Testis (tissue), 3 donors: ENCODE measurements around the gene NEAT1. TPM values are rescaled to one million over a fixed set of nuclear protein-coding genes. Genes with fewer than 3 reads are reported as not detected.
A peak's percentile ranks its signal among the peaks of the same experiment; 100 is the strongest.

Experiments used
- DNase-seq: peaks from one replicate; pipeline ENCODE4 v3.0.0-alpha.2; 2019
- H3K27ac ChIP-seq, 2 donors: fragments of 200-600 bp; sonication (generic); one replicate each; pipeline ENCODE4 v1.5.1; 2019
- H3K27me3 ChIP-seq: fragments of 200-600 bp; sonication (generic); one replicate; pipeline ENCODE4 v1.5.1; 2019
- H3K36me3 ChIP-seq: fragments of 200-600 bp; sonication (generic); one replicate; pipeline ENCODE4 v1.5.1; 2017; ENCODE audit warnings: low read depth; ENCODE audit errors: missing control alignments
- H3K4me1 ChIP-seq: fragments of 200-600 bp; sonication (generic); one replicate; pipeline ENCODE4 v1.5.1; 2019
- H3K4me3 ChIP-seq, 2 donors: fragments of 200-600 bp; sonication (generic); one replicate each; pipeline ENCODE4 v1.5.1; 2017 to 2019
- H3K9me3 ChIP-seq: fragments of 200-600 bp; sonication (generic); one replicate; pipeline ENCODE4 v1.5.1; 2017
- CTCF ChIP-seq, 3 experiments: fragments of 450-650 bp in 2 of 3; fragments of 200-600 bp in 1 of 3; sonication (generic) in 1 of 3; IDR thresholded peaks; one replicate each; pipeline ENCODE4 v1.5.1; 2016 to 2019; ENCODE audit warnings: antibody characterized with exemption in 3 of 3, mild to moderate bottlenecking in 2 of 3, moderate library complexity in 1 of 3
- POLR2A ChIP-seq: fragments of 450-650 bp; IDR thresholded peaks from one replicate; pipeline ENCODE4 v1.6.1; 2017; ENCODE audit warnings: antibody characterized with exemption, mild to moderate bottlenecking, moderate library complexity
- WGBS, 2 donors: methylation state at CpG; one replicate each; pipeline ENCODE4 v1.1.5; 2018; 5-methylcytosine and 5-hydroxymethylcytosine counted together
- intact Hi-C: fragments of 100-400 bp; cut with DNase I; formaldehyde crosslinking; loops from one replicate; pipeline ENCODE4 v1.15.1; 2023; ENCODE audit warnings: low total_unique reads
- polyA plus RNA-seq: library from polyadenylated mRNA; stranded (reverse); fragments of 350-450 nt; fragmentation: Illumina TruSeq; extraction: RNeasy Lipid Tissue Mini Kit (QIAGEN cat#74804); gene quantifications from one replicate; pipeline ENCODE4 v1.2.3, GENCODE V29; 2014; ENCODE audit warnings: low read depth, low replicate concordance; ENCODE audit not compliant: insufficient read depth
- total RNA-seq, 2 donors: library from RNA; depleted of rRNA; stranded (reverse); fragments of >200 nt; gene quantifications; one replicate each; pipeline ENCODE4 v1.2.3, GENCODE V29; 2016

Gene NEAT1
- total and polyA plus RNA-seq, 3 donors from 2014 or later = 189 to 243 (median 230) TPM

DNA sequence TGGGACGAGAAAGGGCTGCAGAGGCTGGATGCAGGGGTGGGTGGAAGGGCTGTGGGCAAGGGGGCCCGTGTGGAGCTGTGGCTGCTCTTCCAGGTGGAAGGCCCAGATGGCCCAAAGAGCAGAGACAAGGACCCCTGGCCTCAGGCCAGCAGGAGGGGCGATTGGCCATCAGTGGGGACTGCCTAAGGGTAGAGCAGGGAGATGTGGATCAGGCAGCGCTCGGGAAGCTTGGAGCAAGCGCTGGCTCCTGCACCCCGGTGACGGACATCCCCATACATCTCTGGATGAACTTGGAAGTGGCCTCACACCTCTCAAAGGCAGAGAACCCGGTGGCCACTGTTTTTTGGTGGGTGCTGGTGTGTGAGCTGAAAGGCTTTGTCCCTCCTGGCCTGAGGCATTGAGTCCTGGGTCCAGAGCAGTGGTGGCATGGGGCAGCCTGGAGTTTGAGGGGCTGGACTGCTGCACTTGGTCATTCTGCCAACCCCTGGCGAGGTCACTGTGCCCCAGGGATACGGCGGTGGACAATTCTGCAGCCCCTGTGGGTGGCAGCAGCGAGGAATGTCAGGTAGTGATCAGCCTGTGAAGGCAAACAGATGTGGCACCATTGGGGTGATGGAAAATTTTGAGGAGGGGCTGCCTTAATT lies 30.3 kb upstream of the NEAT1 start:
- Histone ChIP-seq H3K4me1 (peaks cover 57% of the 10 kb centered on the region), H3K9me3 (no peaks in the 10 kb centered on the region), H3K27me3 (no peaks in the 10 kb centered on the region), H3K27ac (peak overlapping the region in 1 of 2 donors; percentile 50), H3K4me3 (no peak overlapping the region), H3K36me3 (no peaks in the 10 kb centered on the region)
- DNase-seq = no peak
- WGBS, 2 donors = 82 to 83% methylated on average over 12 to 13 of the region's 13 CpGs
- intact Hi-C loops = no loop called here
- no peak for TF ChIP-seq POLR2A
- TF ChIP-seq CTCF (IDR thresholded peaks at IDR 0.05) = no peak

DNA sequence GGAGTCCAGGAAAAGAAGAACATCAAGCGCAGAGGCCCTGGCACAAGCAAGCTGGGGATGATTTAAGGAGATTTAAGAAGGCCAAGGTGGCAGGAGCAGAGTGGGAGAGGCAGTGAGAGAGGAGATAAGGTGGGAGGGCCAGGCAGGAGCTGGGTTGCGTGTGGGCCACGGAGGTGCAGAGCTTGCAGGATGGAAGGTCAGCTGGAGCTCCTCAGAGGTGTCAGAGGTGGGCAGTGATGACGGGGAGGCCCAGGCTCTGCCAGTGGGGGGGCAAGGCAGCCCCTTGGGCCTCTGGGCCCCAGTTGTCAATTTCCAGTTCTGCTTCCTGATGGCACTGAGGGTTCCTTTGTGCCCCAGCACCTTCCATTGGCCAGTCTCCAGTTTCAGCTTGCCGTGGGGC lies 29.7 kb upstream of the NEAT1 start:
- intact Hi-C loops = no loop called here
- H3K4me1 ChIP-seq = peaks cover 51% of the 10 kb centered on the region
- TF ChIP-seq CTCF (IDR thresholded peaks at IDR 0.05) = no peak
- no peak for TF ChIP-seq POLR2A
- no peak overlapping the region for H3K4me3 ChIP-seq
- no peaks in the 10 kb centered on the region for H3K36me3 ChIP-seq
- DNase-seq = no peak
- no peaks in the 10 kb centered on the region for H3K27me3 ChIP-seq
- WGBS, 2 donors = 54 to 92% methylated on average over 4 to 5 of the region's 5 CpGs
- H3K27ac ChIP-seq = no peak overlapping the region
- H3K9me3 ChIP-seq = no peaks in the 10 kb centered on the region

- WGBS, 2 donors = 86 to 88% methylated on average over 2 to 17 of the region's 17 CpGs
- Histone ChIP-seq H3K4me3 (no peak overlapping the region), H3K9me3 (no peaks in the 10 kb centered on the region), H3K4me1 (peaks cover 44% of the 10 kb centered on the region), H3K27ac (no peak overlapping the region), H3K36me3 (no peaks in the 10 kb centered on the region), H3K27me3 (no peaks in the 10 kb centered on the region)
- intact Hi-C loops = no loop called here
- TF ChIP-seq POLR2A = no peak
- DNase-seq = no peak
Observed at GRCh38 chr11:65393513-65394079, 29.0 kb upstream of the NEAT1 start.

- DNase-seq = no peak
- TF ChIP-seq POLR2A = no peak
- no peak for TF ChIP-seq CTCF (IDR thresholded peaks at IDR 0.05)
- Histone ChIP-seq H3K27ac (no peak overlapping the region), H3K4me1 (peaks cover 40% of the 10 kb centered on the region), H3K27me3 (no peaks in the 10 kb centered on the region), H3K4me3 (no peak overlapping the region), H3K36me3 (no peaks in the 10 kb centered on the region), H3K9me3 (no peaks in the 10 kb centered on the region)
- intact Hi-C loops = no loop called here
- 80 to 83% methylated on average over 1 to 16 of the region's 20 CpGs for WGBS, 2 donors
Observed at GRCh38 chr11:65394125-65394536, 28.5 kb upstream of the NEAT1 start.

- H3K36me3 ChIP-seq = no peaks in the 10 kb centered on the region
- no peaks in the 10 kb centered on the region for H3K27me3 ChIP-seq
- 88 to 92% methylated on average over 3 to 15 of the region's 15 CpGs for WGBS, 2 donors
- DNase-seq = no peak
- no peak overlapping the region for H3K4me3 ChIP-seq
- H3K27ac ChIP-seq = no peak overlapping the region
- TF ChIP-seq POLR2A (no peak), CTCF (IDR thresholded peaks at IDR 0.05) (no peak)
- intact Hi-C loops = no loop called here
- H3K4me1 ChIP-seq = peaks cover 21% of the 10 kb centered on the region
- H3K9me3 ChIP-seq = no peaks in the 10 kb centered on the region
Observed at GRCh38 chr11:65395961-65396530, 26.6 kb upstream of the NEAT1 start.
